HG02973 (cell line): ENCODE results near the gene HAGH.
A peak's percentile ranks its signal among the peaks of the same experiment; 100 is the strongest.
"Not testable (repeated sequence)": the region's sequence is repeated elsewhere in the genome, so short reads cannot be mapped to it uniquely, and the experiment has no call there.

Experiments used
- ATAC-seq: cut with Tn5 transposase; IDR thresholded peaks from one replicate; pipeline ENCODE4 v1.9.1; 2021; ENCODE audit warnings: moderate library complexity; ENCODE audit not compliant: unreplicated experiment

Gene HAGH

GRCh38 chr16:1826691-1827573, at the start of gene HAGH, which contains the start of gene FAHD1:
TSS of gene HAGH (minus strand) at chr16:1826825. CDS start at chr16:1826787, 38 bp downstream.
TSS of gene FAHD1 (plus strand) at chr16:1827206. CDS start at chr16:1827239, 33 bp downstream.
- peak; percentile 75 for ATAC-seq

- not testable (repeated sequence) for ATAC-seq
Observed at GRCh38 chr16:1876066-1876465, 49.4 kb upstream of the HAGH start.

- no peak for ATAC-seq
Observed at GRCh38 chr16:1874854-1875253, 48.2 kb upstream of the HAGH start.

GRCh38 chr16:1871974-1872635, 45.5 kb upstream of the HAGH start, which contains the start of gene MEIOB:
TSS of gene MEIOB (minus strand) at chr16:1872164. CDS start at chr16:1868175, 3,989 bp downstream.
- ATAC-seq: no peak

DNA sequence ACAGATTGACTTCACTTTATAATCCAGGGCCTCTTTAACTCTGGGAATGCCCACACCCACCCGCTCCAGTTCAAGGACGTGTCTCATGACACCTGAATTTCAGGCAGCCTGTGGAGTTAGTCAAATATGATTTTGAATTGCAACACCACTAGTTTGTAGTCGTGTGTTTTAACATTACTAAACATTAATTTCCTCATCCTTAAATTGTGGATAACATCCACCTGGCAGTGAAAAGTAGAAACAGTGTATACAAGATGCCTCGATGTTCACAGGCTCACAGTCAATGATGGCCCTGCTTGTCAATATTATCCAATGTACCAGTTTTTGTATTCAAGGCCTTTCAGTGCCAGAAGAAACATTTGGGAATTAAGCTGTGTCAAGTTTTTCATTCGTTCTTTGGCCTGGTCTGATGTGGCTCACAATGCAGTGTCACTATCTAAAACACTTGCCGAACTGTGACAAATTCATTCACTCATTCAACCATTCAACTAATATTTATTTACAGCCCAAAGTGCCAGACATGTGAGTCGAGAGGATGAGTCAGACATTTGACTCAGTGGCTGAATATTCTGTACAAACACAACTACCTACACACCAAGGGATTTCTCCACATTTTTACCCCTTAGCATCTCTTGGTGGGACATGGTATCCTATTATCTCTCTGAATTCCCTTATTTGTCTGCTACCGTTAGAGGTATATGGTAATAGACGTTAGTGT, 43.9 kb upstream of the HAGH start:
- ATAC-seq: no peak

DNA sequence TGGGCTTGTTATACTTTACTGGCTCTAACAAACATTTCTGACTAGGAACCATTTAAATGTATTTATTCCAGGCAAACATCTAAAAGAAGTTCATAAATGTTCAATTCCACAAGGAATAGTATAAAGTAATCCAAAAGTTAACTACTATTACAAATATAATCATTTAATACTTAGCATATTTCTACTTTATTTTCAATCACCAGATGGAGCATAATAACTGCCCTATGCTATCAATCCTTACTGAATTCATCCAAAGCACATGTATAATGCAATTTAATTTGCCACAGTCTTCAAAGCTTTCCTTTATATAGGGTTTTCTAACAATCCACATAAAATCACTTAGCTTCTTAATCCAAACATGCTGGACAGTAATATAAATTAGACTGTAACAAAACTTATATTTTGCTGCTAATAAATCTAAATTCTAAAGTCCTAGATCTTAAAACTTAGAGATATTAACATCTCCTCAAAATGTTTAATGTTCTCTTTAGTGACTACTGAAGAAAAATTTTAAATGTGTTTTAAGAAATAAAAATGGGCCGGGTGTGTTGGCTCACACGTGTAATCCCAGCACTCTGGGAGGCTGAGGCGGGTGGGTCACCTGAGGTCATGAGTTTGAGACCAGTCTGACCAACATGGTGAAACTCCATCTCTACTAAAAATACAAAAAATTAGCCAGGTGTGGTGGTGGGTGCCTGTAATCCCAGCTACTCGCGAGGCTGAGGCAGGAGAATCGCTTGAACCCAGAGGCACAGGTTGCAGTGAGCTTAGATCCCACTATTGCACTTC, 39.5 kb upstream of the HAGH start:
- no peak for ATAC-seq

DNA sequence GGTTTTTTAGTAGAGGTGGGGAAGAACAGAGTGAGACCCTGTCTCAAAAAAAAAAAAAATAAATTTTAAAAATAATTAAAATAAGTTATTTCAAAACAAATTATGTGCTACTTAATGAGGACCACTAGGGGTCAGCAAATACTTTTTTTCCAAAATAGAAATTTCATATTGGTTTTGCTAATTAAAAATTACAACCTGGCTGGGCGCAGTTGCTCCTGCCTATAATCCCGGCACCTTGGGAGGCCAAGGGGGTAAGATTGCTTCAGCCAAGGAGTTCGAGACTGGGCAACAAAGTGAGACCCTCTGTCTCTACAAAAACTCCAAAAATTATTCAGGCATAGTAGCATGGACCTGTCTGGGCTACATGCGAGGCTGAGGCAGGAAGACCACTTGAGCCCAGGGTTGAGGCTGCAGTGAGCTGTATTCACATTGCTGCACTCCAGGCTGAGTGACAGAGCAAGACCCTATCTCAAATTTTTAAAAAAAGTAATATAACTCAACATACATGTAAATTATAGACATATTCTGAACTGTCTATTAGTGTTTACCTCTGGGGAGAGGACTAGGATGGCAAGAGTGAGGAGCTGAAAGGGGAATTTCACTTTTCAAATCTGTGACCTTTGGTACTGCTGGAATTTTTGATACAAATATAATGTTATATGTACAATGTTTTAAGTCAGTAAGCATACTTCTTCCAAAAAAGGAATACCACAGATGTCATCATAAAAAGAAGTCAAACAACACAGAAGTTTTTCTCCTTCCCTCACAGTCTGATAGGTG, 37.2 kb upstream of the HAGH start:
- ATAC-seq: no peak

- no peak for ATAC-seq
Observed at GRCh38 chr16:1862394-1862793, 35.8 kb upstream of the HAGH start.

DNA sequence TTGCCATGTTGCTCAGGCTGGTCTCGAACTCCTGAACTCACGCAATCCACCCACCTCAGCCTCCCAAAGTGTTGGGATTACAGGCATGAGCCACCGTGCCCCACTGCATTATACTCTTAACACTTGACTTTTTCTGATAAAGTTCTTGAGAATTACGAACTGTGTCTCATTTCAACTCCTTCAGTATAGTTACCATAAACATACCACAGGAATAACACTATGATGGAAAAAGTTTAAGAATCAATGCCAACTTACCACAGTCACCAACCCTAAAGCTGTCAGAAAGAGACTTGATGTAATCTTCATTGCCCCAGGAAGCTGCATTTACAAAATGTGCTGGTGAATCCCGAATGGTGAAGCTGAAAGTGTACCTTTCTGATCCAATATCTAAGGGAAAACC, 35.1 kb upstream of the HAGH start:
- no peak for ATAC-seq

DNA sequence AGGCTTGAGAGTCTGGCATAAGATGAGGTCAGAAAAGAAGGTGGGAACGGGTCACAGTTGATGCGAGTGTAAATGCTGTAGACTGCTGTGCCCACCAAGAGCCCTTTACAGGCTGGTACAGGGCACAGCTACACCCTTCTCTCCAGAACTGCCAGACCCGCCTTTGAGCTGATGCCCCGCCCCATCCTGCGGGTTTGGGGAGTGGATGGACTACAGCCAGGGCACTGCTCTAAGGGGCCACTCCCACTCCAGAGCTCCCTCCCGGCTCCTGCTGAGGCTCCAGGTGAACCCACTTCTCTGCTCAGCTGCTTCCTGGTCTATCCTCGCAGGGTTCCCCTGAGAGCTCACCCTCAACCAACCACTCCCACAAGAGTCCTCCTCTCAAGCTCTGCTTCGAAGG, 33.0 kb upstream of the HAGH start:
- ATAC-seq: no peak

GRCh38 chr16:1858189-1858865, 31.7 kb upstream of the HAGH start:
- no peak for ATAC-seq

GRCh38 chr16:1857433-1858097, 30.9 kb upstream of the HAGH start:
- ATAC-seq: no peak

- ATAC-seq: no peak
Observed at GRCh38 chr16:1851793-1852192, 25.2 kb upstream of the HAGH start.

DNA sequence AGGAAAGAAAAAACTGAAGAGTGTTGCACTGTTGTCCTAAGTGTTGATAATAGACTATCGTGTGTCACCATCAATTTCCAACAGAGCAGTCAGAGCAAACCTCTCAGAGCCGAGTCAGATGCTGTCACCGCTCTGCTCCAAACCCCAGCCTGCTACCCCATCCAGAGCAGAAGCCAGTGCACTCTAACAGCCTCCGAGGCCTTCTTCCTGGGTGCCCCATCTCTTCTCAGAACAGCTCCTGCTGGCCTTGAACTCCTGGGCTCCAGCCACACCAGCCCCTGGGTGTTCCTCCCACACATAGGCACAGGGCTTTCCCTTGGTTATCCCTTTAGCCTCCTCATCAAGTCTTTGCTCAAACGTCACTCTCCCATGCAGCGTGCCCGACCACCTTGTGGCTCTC, 24.4 kb upstream of the HAGH start:
- ATAC-seq: no peak

DNA sequence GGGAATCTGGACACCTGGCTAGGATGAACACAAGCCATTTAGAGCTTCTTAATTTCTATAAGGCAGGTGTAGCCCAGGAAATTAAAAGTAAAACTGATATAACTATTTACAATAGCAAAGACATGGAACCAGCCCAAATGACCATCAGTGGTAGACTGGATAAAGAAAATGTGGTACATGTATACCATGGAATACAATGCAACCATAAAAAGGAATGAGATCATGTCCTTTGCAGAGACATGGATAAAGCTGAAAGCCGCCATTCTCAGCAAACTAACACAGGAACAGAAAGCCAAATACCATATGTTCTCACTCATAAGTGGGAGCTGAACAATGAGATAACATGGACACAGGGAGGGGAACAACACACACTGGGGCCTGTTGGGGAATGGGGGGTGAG, 19.8 kb upstream of the HAGH start:
- no peak for ATAC-seq

DNA sequence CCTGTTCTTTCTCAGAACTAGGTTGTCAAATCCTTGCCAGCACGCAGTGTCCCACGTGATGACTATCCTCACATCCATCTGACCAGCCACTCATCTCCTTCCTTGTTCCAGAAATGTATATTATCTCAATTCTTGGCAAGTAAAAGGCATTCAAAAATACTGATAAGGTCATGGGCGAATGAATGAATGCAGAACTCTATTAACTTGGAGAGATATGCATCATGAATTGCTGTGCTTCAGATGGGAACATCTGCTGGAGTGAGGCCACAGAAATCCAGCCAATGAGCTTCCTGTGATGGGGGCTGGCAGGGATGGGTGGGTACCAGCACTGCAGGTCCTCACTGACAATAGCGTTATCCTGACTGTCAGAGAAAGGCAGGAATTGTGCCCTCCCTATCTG, 19.4 kb upstream of the HAGH start:
- no peak for ATAC-seq

DNA sequence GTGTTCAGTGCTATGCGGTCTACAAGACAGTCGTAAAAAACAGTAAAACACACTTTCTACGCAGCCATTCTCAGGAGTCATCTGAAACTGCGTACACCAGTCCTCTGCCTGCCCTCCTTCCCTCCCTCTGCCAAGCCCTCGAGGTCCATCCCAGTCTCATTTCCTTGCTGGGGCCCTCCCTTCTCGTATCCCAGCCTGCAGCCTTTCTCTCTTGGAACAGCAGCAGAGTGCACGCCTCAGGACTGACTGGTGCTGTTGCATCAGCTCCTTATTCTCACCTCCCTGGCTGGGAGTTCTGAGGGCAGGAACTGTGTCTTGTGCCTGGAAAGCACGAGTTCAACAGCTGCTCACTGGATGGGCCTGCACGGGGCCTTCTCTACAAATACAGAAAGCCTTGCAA, 12.9 kb upstream of the HAGH start:
- no peak for ATAC-seq

GRCh38 chr16:1834096-1834495, 7.5 kb upstream of the HAGH start:
- no peak for ATAC-seq
